AG09309 (cell line): Measurements from ENCODE around the gene BTBD9.

ENCODE experiments used
- DNase-seq: peaks from one replicate; pipeline ENCODE4 v3.0.0-alpha.2; 2010; ENCODE audit warnings: low read depth
- H3K4me3 ChIP-seq: 2 replicates; pipeline ENCODE4 v1.5.1; 2011; ENCODE audit warnings: mild to moderate bottlenecking, low read depth, low read length, moderate library complexity; ENCODE audit not compliant: control insufficient read depth
- CTCF ChIP-seq: IDR thresholded peaks from 2 replicates; pipeline ENCODE4 v1.5.1; 2011; ENCODE audit warnings: mild to moderate bottlenecking, low read depth, low read length, inconsistent platforms; ENCODE audit not compliant: insufficient read depth, control insufficient read depth; ENCODE audit errors: missing control alignments

Gene BTBD9

GRCh38 chr6:38603496-38603895 lies 36.2 kb downstream of the BTBD9 start:
- H3K4me3 ChIP-seq, result no peak overlapping the region
- no peak for DNase-seq
- TF ChIP-seq CTCF, result no peak

GRCh38 chr6:38599966-38600550 lies 39.7 kb downstream of the BTBD9 start:
- no peak overlapping the region for H3K4me3 ChIP-seq
- TF ChIP-seq CTCF, result no peak
- no peak for DNase-seq

GRCh38 chr6:38599261-38599660 lies 40.5 kb downstream of the BTBD9 start:
- no peak for DNase-seq
- no peak overlapping the region for H3K4me3 ChIP-seq
- TF ChIP-seq CTCF, result no peak

GRCh38 chr6:38593998-38594665 lies 45.6 kb downstream of the BTBD9 start:
- DNase-seq, result no peak
- H3K4me3 ChIP-seq, result no peak overlapping the region
- TF ChIP-seq CTCF, result no peak

- no peak overlapping the region for H3K4me3 ChIP-seq
- DNase-seq, result no peak
- TF ChIP-seq CTCF, result no peak
Measured at GRCh38 chr6:38593409-38593808, 46.3 kb downstream of the BTBD9 start.

GRCh38 chr6:38591439-38591838 lies 48.3 kb downstream of the BTBD9 start:
- no peak for TF ChIP-seq CTCF
- no peak overlapping the region for H3K4me3 ChIP-seq
- DNase-seq, result no peak
